T47D (cell line): Measurements from ENCODE around the gene ARPC1B.
"Not testable (repeated sequence)": the region's sequence is repeated elsewhere in the genome, so short reads cannot be mapped to it uniquely, and the experiment has no call there.

Experiments
- DNase-seq, 2 experiments: peaks; one replicate each; pipeline versions ENCODE4 v3.0.0 to v3.0.0-alpha.2; 2011 to 2012; ENCODE audit warnings: low read depth in 1 of 2, low spot score in 1 of 2
- JUND ChIP-seq: IDR thresholded peaks from 2 replicates; pipeline ENCODE4 v1.6.1; 2012; ENCODE audit warnings: low read depth
- in situ Hi-C: cut with HindIII; loops from 2 replicates; pipeline ENCODE4 v1.10.0; 2016; ENCODE audit warnings: low sequenced_read_pairs, low pct_unique_long_range_greater_than_20kb

ARPC1B gene

GRCh38 chr7:99373091-99374066 is 1.2 kb upstream of the ARPC1B start:
- TF ChIP-seq JUND, result no peak
- in situ Hi-C loops, result no loop called here
- DNase-seq, result no peak

DNA sequence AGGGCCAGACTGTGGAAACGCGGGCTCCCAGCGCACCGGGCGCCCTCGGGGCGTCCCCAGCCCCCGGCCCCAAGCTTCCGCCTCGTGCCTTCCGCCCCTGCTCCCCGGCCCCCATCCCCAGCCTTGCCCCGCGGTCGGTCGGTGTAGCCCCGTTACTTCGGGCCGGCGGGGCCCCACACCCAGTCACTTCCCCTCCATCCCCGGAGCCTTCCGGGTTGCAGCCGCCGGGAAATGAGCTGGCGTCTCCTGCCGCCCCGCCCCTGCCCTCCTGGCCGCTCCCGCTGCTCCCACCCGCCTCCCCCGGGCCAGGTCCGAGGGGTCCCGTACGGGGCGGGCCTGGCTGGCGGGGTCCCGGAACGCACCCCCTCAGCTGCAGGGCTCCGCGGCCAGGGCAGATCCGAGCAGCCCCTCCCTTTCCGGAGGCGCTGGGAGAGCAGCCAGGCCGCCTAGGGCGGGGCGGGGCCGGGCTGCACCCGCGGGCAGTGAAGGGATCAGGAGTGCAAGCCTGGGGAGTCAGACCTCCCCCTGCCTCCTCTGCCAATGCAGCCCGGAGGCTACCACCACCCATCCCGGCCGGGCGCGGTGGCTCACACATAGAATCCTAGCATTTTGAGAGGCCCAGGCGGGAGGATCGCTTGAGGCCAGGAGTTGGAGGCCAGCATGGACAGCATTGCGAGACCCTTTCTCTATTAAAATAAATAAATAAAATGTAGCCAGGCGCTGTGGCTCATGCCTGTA is 709 bp downstream of the ARPC1B start:
- DNase-seq, result peak; percentile 51 to 56
- in situ Hi-C loops, result no loop called here
- TF ChIP-seq JUND, result no peak

DNA sequence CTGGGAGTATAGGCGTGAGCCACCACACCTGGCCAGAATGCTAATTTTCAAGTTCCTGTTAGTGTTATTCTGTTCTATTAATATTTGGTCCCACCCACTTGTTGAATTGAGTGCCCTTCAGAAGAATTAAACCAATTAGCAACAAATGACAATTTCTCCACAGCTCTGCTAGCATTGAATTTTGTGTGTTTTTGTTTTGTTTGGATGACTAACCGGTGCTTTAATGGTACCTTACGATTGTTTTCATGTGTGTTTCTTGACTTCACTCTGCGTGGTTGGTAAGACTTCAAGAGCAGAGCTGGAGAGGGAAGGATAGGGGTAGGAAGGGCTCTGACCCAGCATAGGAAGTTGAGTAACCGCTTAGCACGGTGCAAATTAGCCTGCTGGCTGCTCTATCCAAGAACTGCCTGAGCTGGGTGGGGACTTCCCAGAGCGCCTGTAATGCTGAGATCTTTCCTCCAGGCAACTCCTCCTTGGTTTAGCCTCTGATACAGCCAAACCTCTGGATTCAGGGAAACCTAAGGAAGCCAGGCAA is 4.6 kb downstream of the ARPC1B start:
- TF ChIP-seq JUND, result no peak
- DNase-seq, result no peak
- in situ Hi-C loops, result no loop called here

DNA sequence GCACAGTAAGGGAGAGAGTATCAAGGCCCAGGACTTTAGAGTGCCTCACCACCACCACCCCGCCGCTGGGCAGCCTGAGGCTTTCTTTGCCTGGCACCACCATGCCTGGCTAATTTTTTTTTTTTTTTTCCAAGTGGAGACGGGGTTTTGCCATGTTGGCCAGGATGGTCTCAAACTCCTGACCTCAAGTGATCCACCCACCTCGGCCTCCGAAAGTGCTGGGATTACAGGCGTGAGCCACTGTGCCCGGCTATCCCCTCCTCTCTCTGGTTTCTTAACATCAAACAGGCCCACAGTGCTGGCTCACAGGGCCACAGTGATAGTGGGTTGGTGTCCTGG is 5.1 kb downstream of the ARPC1B start:
- in situ Hi-C loops, DNase-seq: not testable (repeated sequence)

- TF ChIP-seq JUND, result no peak
- in situ Hi-C loops, result no loop called here
- DNase-seq, result no peak
These were observed 5.7 kb downstream of the ARPC1B start for GRCh38 chr7:99380032-99380822.

GRCh38 chr7:99380823-99381663 is 6.5 kb downstream of the ARPC1B start:
- in situ Hi-C loops, result no loop called here
- DNase-seq, result no peak
- no peak for TF ChIP-seq JUND

GRCh38 chr7:99381664-99382075 is 7.1 kb downstream of the ARPC1B start:
- TF ChIP-seq JUND, result no peak
- no peak for DNase-seq
- in situ Hi-C loops, result no loop called here

DNA sequence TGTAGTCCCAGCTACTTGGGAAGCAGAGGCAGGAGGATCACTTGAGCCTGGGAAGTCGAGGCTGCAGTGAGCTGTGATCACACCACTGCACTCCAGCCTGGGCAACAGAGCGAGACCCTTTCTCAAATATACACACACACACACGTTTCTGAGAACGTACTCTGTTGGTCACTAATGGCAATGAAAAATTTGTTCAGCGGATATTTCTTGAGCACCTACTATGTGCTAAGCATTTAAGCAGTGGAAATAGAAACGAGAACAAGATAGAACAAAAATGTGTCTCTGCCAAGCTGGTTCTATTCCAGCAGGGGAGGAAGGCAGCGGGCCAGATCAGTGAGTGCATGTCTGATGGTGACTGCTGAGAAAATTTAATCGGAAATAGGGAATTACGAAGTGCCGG is 8.7 kb downstream of the ARPC1B start:
- in situ Hi-C loops, result no loop called here
- no peak for DNase-seq
- no peak for TF ChIP-seq JUND

GRCh38 chr7:99383791-99384370 is 9.4 kb downstream of the ARPC1B start:
- DNase-seq, result no peak
- in situ Hi-C loops, result no loop called here
- TF ChIP-seq JUND, result no peak

DNA sequence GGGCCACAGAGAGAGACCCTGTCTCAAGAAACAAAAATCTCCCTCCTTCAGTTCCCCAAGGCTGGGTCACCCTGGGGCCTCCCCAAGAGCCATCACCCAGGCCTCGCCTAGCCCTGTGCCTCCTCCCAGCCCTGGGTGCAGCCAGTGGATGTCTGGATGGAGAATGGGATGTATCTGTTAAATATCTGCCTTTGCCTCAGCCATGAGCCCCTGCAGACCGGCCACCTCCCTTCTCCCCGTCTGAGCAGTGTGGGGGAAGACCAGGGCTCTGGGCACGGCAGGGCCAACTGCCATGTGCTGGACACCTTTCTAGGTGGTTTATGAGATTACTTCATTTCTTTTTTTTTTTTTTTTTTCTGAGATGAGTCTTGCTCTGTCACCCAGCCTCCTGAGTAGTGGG is 10.0 kb downstream of the ARPC1B start:
- no peak for TF ChIP-seq JUND
- in situ Hi-C loops, result no loop called here

GRCh38 chr7:99385564-99385963 is 11.0 kb downstream of the ARPC1B start:
- no peak for TF ChIP-seq JUND
- in situ Hi-C loops, result no loop called here
- no peak for DNase-seq

More for the DNA sequence above, 10.0 kb downstream of the ARPC1B start:
- no peak for DNase-seq
